HG03460 (cell line): ENCODE results near the gene PPFIA3.
"Not testable (repeated sequence)": the region's sequence is repeated elsewhere in the genome, so short reads cannot be mapped to it uniquely, and the experiment has no call there.

Experiments used
- ATAC-seq: cut with Tn5 transposase; IDR thresholded peaks from one replicate; pipeline ENCODE4 v1.9.1; 2021; ENCODE audit not compliant: unreplicated experiment

The PPFIA3 gene

DNA sequence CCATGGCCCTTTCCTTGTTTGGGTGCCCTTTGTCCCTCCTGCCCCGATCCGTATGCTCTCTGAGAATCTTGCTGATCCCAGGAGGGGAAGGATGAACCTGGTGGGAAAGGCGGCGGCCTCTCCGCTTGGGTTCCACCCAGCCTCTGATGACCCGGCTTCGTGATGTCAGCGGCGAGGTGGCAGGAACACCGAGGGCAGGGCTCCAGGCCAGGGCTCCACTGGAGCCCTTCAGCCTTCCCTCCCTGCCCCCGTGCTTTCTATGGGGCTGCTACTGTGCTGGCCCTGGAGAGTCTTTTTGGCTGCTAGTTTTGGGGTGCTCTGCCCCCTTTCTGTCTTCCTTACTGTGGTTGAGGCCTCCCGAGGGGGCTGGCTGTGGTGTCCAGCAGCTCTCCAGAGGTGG is 17.0 kb upstream of the PPFIA3 start:
- ATAC-seq: no peak

DNA sequence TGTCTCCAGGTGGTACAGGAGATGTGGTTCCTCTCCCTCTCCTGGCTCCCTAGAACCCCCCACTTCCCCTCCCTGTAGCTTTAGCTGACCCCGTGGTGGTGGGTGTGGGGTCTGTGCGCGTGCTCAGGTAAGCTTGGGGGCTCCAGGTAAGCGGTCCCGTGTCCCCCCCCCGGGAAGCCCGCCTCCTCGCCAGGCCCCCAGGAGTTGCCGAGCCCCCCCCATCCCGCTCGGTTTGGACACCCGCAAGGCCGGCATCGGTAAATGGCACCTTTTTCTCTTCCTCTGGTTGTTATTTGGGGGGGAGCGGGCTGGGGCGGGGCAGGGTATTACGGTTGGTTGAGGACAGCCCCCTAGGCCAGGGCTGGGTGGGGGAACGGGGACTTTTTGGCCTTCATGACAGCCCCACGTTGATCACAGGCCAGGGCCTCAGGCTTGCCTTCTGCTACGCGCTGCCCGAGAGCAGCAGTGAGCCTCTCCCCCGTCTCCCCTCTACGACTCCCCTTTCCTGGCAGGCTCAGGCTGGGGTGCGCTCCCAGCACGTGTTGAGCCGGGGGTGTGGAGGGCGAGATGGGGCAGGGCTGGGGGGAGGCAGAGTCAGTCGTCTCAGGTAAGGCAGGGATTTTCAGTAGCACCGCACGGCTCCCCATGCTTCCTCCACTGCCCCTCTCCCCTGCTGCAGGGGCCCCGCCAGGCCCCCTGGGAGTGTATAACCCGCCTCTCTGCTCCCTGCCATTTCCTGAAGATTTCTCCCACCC is 15.8 kb upstream of the PPFIA3 start:
- no peak for ATAC-seq

DNA sequence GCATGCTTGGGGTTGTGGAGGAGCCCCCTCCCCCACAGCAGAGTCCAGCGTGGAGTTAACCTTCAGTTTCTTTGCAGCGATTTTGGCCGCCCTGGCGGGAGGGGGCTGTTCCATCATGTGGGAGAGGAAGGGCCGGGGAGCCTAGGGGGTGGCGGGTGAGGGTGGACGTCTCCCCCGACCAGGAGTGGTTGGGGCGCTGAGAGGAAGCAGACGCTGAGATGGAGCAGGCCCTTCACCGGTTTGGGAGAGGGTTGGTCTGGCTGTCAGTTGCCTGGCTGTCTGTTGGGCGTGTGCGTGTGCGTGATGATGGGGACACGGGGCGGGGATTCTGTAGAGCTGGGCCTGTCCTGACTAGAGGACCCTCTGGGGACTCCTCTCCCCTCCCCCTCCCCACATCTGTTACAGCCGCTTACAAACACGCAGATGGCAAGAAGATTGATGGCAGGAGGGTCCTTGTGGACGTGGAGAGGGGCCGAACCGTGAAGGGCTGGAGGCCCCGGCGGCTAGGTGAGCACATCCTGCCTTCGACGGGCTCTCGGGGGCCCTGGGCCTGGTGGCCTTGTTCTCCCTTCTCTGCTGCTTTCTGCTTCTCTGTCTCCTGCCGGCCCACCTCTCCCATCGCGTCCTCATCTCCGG is 15.0 kb upstream of the PPFIA3 start:
- no peak for ATAC-seq

DNA sequence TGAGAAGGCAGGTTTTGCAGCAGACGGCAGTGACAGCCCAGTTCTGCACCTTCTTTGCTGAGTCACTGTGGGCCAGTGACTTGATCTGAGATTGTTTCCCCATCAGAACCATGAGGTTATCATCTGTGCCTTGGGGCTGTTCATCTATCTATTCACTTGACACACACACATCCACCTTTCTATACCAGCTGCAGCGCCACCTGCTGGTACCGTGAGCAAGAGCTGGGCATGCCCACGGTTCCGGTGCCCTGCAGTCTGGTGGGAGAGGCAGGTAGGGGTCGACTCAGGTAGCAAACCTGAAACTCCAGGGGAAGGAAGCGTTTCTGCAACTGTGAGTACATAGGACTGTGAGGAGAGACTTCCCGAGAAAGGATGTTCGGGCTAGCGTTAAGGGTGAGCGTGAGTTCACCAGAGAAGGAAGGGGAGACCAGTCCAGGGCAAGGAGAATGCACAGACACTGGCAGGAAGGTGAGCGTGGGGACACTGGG is 12.7 kb upstream of the PPFIA3 start:
- ATAC-seq: no peak

DNA sequence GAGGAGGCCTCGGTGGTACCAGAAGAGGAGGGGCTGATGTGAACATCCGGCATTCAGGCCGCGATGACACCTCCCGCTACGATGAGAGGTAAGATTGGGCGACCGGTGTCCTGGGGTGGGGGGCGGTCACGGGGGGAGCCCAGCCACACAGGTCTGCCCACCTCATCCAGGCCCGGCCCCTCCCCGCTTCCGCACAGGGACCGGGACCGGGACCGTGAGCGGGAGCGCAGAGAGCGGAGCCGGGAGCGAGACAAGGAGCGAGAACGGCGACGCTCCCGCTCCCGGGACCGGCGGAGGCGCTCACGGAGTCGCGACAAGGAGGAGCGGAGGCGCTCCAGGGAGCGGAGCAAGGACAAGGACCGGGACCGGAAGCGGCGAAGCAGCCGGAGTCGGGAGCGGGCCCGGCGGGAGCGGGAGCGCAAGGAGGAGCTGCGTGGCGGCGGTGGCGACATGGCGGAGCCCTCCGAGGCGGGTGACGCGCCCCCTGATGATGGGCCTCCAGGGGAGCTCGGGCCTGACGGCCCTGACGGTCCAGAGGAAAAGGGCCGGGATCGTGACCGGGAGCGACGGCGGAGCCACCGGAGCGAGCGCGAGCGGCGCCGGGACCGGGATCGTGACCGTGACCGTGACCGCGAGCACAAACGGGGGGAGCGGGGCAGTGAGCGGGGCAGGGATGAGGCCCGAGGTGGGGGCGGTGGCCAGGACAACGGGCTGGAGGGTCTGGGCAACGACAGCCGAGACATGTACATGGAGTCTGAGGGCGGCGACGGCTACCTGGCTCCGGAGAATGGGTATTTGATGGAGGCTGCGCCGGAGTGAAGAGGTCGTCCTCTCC is 11.5 kb upstream of the PPFIA3 start:
- ATAC-seq: no peak

DNA sequence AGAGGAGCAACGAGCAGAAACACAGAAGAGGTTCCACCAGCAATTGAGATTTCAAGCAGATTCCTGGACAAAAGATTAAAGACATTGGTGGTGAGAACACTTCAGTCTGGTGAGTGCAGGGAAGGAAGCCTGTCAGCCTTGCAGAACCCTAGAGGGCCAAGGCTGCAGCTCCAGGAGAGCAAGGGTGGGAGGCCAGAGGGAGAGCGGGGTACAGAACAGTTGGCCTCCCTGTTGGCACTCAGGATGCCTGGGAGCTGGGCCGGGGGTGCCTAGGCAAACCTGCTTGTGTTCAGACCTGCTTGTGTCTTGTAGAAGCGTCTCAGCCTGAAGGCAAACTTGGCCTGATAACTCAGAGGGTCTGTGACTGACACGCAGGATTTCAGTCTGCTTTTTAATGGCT is 10.3 kb upstream of the PPFIA3 start:
- no peak for ATAC-seq

DNA sequence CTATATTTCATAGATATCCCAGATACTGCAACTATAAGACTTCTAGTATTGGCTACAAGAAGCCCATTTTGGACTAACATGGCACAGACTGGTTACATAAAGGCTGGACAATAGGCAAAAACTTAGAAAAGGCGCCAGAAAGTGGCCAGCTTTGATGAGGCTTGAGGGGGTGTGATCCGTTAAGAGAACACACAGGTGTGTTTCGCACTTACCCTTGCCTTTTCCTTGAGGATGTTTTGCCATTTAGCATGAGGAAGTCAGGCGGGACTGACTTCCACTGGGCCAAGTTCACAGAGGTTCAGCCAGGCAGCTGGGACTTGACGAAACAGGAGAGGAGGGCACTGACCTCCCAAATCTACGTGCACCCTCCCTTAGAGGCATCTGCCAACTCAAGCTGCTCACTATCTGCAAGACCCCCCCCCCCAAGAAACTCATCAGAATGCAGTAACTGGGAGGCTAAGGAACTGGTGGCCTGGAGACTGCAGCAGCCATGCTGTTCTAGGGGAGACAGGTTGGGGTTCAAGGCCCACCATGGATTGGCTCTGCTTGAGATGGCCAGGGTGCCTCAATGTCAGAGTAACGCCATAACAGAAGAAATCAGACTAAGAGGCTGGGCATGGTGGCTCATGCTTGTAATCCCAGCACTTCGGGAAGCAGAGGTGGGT is 9.6 kb upstream of the PPFIA3 start:
- ATAC-seq: no peak

DNA sequence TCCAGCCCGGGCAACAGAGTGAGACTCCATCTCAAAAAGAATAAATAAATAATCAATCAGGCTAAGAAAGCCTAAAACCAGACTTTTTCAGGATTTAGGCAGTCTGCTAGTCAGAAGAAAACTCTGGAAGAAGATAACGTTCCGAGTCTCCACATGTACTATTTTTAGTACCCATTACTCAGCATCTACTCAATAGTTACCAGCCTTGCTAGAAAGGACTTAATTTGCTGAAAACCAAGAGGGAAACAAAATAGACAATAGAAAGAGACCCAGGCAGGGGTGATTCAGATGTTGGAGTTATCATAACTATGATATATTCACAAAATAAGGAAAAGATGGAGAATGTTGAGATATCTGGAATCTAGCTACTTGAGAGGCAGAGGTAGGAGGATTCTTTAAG is 8.8 kb upstream of the PPFIA3 start:
- ATAC-seq: no peak

DNA sequence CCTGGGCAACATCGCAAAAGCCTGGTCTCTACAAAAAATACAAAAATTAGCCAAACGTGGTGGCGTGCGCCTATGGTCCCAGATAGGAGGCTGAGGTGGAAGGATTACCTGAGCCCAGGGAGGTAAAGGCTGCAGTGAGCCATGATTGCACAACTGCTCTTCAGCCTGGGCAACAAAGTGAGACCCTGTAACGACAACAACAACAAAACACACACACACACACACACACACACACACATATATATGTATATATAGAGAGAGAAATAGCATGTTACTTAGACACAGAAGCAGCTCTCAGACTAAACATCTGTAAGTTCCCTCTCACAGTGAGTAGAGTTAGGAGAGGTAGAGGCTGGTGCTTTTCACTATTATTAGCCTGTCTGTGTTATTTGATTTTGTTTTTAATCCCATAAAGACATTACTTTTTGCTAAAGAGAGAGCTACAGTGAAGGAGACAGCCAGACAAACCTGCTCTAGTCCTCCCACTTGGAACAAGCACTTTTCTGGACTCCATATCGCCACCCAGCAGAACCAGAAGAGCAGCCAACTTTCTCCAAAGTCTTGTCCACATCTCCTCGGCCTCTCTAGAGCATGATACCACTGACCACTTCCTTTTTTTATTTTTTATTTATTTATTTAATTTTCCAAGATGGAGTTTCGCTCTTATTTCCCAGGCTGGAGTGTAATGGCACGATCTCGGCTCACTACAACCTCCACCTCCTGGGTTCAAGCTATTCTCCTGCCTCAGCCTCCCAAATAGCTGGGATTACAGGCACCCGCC is 7.9 kb upstream of the PPFIA3 start:
- ATAC-seq: no peak

DNA sequence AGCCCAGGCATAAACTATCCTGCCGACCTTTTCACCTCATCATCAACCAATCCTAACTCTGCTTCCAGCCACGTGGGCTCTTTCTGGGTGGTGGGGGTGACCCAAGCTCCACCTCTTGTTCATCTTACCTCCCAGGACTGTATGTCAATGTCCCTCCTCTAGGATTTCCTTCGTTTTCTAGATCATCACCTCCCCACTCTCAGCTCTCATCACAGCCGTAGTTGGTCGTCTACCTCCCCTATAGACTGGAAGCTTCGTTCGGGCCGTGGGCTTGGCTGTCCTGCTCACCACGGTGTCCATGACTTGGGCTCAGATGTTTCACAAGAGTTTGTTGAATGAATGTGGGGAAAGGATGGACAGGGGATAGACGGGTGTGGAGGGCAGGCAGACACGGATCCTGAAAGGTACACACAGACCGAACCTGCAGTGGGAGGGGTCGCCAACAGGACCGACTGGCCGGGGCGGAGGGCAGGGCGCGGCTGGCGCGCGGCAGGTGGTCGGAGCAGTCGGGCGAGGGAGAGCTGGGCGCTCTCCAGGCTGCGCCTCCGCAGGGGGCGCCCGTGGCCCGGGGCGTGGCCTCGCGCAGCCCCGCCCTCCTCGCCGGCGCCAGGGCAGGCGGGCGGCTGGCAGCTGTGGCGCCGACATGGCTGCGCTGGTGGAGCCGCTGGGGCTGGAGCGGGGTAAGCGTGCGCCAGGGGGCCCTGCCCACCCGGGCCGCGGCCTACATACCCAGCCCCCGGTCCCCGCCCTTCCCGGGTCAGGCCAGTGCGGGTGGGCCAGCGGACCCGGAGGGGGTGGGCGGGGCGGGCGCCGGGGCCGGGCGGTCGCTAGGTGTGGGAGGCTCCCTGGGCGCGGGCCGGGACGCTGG is 5.3 kb upstream of the PPFIA3 start, which contains the start of gene LIN7B:
LIN7B (plus strand) TSS at position 609 of the 868 bp plus-strand sequence; CDS start at position 644, 35 bp downstream.
- ATAC-seq: peak; percentile 51

DNA sequence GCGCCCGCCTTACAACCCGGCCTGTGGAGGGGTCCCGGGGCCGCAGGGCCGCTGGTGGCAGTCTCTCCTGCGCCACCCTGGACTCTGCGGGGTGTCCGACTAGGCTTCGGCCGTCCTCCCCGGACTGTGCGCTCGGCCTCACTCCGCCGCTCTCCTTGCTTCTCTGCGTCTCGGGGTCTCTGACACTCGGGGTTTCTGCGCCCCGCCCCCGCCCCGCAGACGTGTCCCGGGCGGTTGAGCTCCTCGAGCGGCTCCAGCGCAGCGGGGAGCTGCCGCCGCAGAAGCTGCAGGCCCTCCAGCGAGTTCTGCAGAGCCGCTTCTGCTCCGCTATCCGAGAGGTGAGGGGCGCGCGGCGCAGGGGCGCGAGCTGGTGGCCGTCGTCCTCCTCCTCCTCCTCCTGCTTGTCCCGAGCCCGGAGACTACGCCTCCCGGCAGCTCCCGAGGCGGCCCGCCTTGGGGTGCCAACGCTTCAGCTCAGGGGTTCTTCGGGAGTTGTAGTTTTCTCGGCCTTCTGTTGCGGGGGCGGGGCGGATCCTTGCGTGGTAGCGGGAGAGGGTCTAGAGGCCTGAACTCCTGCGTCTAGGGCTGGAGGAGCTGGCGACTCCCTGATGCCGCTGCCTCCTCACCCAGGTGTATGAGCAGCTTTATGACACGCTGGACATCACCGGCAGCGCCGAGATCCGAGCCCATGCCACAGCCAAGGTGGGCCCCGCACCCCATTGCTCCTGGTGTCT is 4.5 kb upstream of the PPFIA3 start:
- no peak for ATAC-seq

DNA sequence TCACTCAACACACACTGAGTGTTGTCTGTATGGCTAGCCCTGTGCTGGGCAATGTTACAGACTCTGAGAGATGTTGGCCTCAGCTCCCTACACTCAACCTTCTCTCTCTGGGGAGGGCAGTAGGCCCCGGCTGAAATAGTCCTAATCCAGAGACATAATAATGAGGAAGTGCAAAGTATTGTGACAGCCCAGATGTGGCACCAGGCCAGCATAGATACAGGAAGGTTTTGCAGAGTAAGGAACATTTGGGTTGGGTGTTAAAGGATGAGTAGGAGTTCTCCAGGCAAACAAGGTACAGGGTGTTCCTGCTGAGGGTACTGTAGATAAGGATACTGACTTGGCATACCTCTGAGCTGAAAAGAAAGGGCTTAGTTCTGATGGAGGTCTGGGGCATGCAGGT is 2.8 kb upstream of the PPFIA3 start:
- ATAC-seq: no peak

DNA sequence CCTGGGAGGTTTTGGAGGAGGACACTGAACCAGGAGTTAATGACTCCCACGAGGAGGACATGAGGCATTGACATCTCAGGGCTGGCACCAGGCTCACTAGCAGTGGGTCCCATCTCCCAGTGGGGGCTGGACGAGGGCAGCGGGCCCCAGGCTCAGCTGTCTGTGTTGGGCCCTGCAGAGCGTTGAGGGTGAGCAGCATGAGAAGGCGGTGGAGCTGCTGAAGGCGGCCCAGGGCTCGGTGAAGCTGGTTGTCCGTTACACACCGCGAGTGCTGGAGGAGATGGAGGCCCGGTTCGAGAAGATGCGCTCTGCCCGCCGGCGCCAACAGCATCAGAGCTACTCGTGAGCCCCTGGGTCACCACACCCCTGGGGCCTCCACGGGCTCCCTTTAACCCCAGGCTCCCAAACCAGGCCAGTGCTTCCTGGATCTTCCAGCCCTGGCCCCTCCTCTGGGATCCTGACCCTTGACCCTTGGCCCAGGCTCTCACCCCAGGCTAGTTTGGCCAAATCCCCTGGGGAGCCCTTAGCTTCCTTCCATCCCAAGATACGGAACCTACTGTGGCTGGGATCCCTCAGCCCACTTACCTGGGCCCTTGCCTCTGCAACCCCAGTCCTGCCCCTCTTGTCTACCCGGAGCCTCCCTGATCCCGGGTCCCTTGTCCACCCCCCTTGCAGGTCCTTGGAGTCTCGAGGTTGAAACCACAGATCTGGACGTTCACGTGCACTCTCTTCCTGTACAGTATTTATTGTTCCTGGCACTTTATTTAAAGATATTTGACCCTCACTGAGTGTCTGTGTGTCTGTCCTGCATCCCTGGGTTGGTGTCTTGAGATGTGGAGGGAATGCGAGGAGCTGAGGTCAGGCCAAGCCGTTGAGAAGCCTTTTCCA is 1.4 kb upstream of the PPFIA3 start:
- ATAC-seq: no peak

DNA sequence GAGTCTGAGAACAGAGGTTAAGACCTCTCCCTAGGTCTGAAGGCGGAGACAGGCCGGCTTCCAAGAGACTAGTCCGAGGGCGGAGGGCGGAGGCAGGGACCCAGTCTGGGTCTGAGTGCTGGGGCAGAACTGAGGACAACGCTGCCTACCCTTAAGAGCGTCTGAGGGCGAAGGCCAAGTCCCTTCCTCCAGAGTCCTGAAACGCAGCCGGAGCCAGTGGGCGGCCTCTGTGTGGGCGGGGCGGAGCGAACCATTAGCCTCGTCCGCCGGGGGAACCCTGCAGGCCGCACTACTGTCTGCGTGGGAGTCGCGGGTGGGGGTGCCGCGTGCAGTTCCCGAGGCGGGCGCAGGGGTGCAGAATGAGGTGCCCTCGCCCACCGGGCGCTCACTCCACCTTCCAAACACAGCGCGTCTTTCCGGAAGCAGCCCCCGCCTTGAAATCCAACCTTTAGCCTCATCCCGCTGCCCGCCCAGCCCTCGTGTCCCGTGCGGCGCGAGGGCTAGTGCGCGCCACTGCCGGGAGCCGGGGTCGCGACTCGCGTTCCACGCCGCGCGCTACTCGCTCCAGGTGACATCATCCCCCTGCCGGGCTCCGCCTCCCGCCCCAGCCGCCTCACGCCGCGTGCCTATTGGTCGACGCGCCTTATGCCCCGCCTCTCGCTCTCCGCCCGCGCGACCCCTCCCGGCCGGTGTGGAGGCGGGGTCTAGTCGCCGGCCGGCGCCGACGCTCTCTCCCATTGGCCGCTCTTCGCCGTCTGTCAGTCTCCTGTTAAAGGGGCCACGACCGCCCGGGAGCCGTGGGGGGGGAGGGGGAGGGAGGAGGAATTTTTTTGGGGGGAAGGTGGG is 556 bp upstream of the PPFIA3 start, which contains the start of gene C19orf73:
C19orf73 (minus strand) TSS at position 579 of the 846 bp plus-strand sequence; CDS start at position 458, 121 bp downstream.
- ATAC-seq: peak; percentile 66

DNA sequence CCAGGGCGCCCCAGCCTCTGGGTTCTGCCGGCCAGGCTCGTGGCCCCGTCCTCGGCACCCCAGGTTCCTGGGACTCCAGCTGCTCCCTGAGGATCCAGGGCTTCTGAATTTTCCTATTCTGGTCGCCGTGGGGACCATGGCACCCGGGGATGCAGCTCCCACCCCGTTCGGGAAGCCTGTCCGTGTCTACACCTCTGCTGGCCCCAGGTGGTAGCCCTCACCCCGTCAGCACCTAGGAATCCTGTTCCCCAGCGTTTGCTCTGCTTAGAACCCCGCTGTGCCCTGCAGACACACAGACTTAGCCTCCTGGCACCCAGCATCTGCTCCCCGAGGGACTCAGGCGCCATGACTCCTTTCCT is 960 bp downstream of the PPFIA3 start:
- no peak for ATAC-seq

DNA sequence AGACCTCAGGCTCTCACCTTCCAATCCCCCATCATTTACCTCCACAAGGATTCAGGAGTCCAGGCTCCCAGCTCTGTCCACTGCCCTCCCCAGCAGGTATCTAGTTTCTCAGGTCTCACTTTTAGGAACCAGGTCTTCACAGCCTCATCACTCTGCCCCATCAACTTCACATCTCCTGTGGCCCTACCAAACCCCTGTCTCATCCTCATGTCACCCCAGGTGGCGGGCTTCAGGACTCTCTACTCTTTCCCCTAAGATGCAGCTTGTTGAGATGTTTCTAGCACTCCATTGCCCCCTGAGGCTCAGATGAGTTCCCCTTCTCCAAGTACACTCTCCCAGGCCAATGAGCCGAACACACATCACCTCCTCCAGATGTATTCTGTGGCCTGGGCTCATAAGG is 1.5 kb downstream of the PPFIA3 start:
- ATAC-seq: no peak

DNA sequence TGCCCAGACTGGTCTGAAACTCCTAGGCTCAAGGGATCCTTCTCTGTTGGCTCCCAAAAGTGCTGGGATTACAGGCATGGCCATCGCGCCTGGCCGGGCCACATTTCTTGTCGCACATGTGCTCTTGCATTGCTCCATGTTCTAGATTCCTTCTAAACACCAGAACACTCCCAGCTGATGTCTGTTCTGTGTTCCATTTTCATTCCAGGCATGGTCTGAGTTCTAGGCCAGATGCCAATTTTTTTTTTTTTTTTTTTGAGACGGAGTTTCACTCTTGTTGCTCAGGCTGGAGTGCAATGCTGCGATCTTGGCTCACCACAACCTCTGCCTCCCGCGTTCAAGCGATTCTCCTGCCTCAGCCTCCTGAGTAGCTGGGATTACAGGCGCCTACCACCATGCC is 2.5 kb downstream of the PPFIA3 start:
- not testable (repeated sequence) for ATAC-seq
